Suprapubic skin (tissue), 4 donors: ENCODE measurements around the gene NUP62. TPM values are rescaled to one million over a fixed set of nuclear protein-coding genes. Genes with fewer than 3 reads are reported as not detected.

Source experiments
- DNase-seq, 2 donors: peaks; one replicate each; pipeline ENCODE4 v3.0.0-alpha.2; 2019; ENCODE audit warnings: low spot score in 2 of 2
- H3K27ac ChIP-seq: fragments of 200-600 bp; sonication (generic); one replicate; pipeline ENCODE4 v1.5.1; 2019
- H3K27me3 ChIP-seq: fragments of 200-600 bp; sonication (generic); one replicate; pipeline ENCODE4 v1.5.1; 2019
- H3K36me3 ChIP-seq: fragments of 200-600 bp; sonication (generic); one replicate; pipeline ENCODE4 v1.5.1; 2019
- H3K4me1 ChIP-seq: fragments of 200-600 bp; sonication (generic); one replicate; pipeline ENCODE4 v1.5.1; 2019
- H3K4me3 ChIP-seq: fragments of 200-600 bp; sonication (generic); one replicate; pipeline ENCODE4 v1.5.1; 2019; ENCODE audit warnings: mild to moderate bottlenecking
- H3K9me3 ChIP-seq: fragments of 200-600 bp; sonication (generic); one replicate; pipeline ENCODE4 v1.5.1; 2019
- CTCF ChIP-seq, 2 donors: fragments of 200-600 bp in 1 of 2; fragments of 450-650 bp in 1 of 2; sonication (generic) in 1 of 2; IDR thresholded peaks; one replicate each; pipeline ENCODE4 v1.5.1; 2016 to 2019; ENCODE audit warnings: antibody characterized with exemption in 2 of 2, mild to moderate bottlenecking in 1 of 2, moderate library complexity in 1 of 2
- EP300 ChIP-seq: sonication (generic); formaldehyde crosslinking; IDR thresholded peaks from one replicate; pipeline ENCODE4 v1.6.1; 2017; ENCODE audit warnings: antibody characterized with exemption
- POLR2A ChIP-seq, 2 donors: fragments of 450-650 bp; IDR thresholded peaks; one replicate each; pipeline ENCODE4 v1.6.1; 2017; ENCODE audit warnings: antibody characterized with exemption in 2 of 2, mild to moderate bottlenecking in 2 of 2, moderate library complexity in 2 of 2
- POLR2AphosphoS5 ChIP-seq, 3 donors: sonication (generic); formaldehyde crosslinking; IDR thresholded peaks; one replicate each; pipeline ENCODE4 v1.6.1; 2017; ENCODE audit warnings: antibody characterized with exemption in 3 of 3
- WGBS: methylation state at CpG from one replicate; pipeline ENCODE4 v1.1.5; 2018; 5-methylcytosine and 5-hydroxymethylcytosine counted together
- total RNA-seq, 4 donors: library from RNA; depleted of rRNA; stranded (reverse); fragments of >200 nt; gene quantifications; one replicate each; pipeline ENCODE4 v1.1.0, GENCODE V29; 2016

Gene NUP62
- total RNA-seq, 4 donors from 2014 or later = 40.3 to 46.2 (median 44.6) TPM

GRCh38 chr19:49859682-49860335, 69.5 kb downstream of the NUP62 start:
- DNase-seq = peak in 1 of 2 donors; percentile 60
- H3K27ac ChIP-seq = no peak overlapping the region
- H3K4me1 ChIP-seq = peaks cover 15% of the 10 kb centered on the region
- H3K9me3 ChIP-seq = no peaks in the 10 kb centered on the region
- H3K27me3 ChIP-seq = no peaks in the 10 kb centered on the region
- H3K36me3 ChIP-seq = peaks cover 90% of the 10 kb centered on the region
- WGBS = 84% methylated on average over 9 of the region's 22 CpGs
- no peak overlapping the region for H3K4me3 ChIP-seq
- TF ChIP-seq EP300 = no peak
- TF ChIP-seq CTCF (IDR thresholded peaks at IDR 0.05) = no peak
- TF ChIP-seq POLR2A (IDR thresholded peaks at IDR 0.05) = no peak
- no peak for TF ChIP-seq POLR2AphosphoS5 (IDR thresholded peaks at IDR 0.05)

- TF ChIP-seq POLR2A (IDR thresholded peaks at IDR 0.05) = no peak
- no peak for TF ChIP-seq EP300
- TF ChIP-seq CTCF (IDR thresholded peaks at IDR 0.05) = no peak
- TF ChIP-seq POLR2AphosphoS5 (IDR thresholded peaks at IDR 0.05) = no peak
- H3K9me3 ChIP-seq = no peaks in the 10 kb centered on the region
- H3K27ac ChIP-seq = no peak overlapping the region
- H3K4me3 ChIP-seq = no peak overlapping the region
- no peaks in the 10 kb centered on the region for H3K27me3 ChIP-seq
- H3K4me1 ChIP-seq = peaks cover 23% of the 10 kb centered on the region
- peak in 1 of 2 donors; percentile 62 for DNase-seq
- H3K36me3 ChIP-seq = peaks cover 84% of the 10 kb centered on the region
- WGBS = 88% methylated on average over 16 of the region's 37 CpGs
These were observed 71.0 kb downstream of the NUP62 start for GRCh38 chr19:49858088-49858985.

GRCh38 chr19:49857838-49858087, 71.5 kb downstream of the NUP62 start:
- Histone ChIP-seq H3K36me3 (peaks cover 79% of the 10 kb centered on the region), H3K27me3 (no peaks in the 10 kb centered on the region), H3K4me1 (peaks cover 29% of the 10 kb centered on the region), H3K4me3 (no peak overlapping the region), H3K9me3 (no peaks in the 10 kb centered on the region), H3K27ac (no peak overlapping the region)
- 100% methylated on average over 1 of the region's 5 CpGs for WGBS
- TF ChIP-seq CTCF (IDR thresholded peaks at IDR 0.05) = no peak
- TF ChIP-seq POLR2AphosphoS5 (IDR thresholded peaks at IDR 0.05) = no peak
- no peak for TF ChIP-seq POLR2A (IDR thresholded peaks at IDR 0.05)
- no peak for TF ChIP-seq EP300
- peak in 1 of 2 donors; percentile 56 for DNase-seq

- Histone ChIP-seq H3K9me3 (no peaks in the 10 kb centered on the region), H3K36me3 (peaks cover 75% of the 10 kb centered on the region), H3K4me3 (no peak overlapping the region), H3K27me3 (no peaks in the 10 kb centered on the region), H3K27ac (no peak overlapping the region), H3K4me1 (peaks cover 34% of the 10 kb centered on the region)
- 94% methylated on average over 14 of the region's 26 CpGs for WGBS
- TF ChIP-seq CTCF (IDR thresholded peaks at IDR 0.05) (no peak), POLR2AphosphoS5 (IDR thresholded peaks at IDR 0.05) (no peak), EP300 (no peak), POLR2A (IDR thresholded peaks at IDR 0.05) (no peak)
- DNase-seq = peak in 1 of 2 donors; percentile 61
These were observed 72.1 kb downstream of the NUP62 start for GRCh38 chr19:49857061-49857837.

Other genes with a start within 250 kb of the NUP62 start
- 1 to 10 TPM; 1.8 to 7.6 (median 4.1) TPM for gene ADM5, start 239.9 kb downstream of the NUP62 start, total RNA-seq
- gene CPT1C, start 238.4 kb downstream of the NUP62 start, total RNA-seq = 1 to 10 TPM in 1 of 4 donors, under 1 TPM in 3; 0.57 to 1.2 (median 0.92) TPM
- 1 to 10 TPM in 2 of 4 donors, not detected in 2; 1.7 to 2.5 TPM for gene TSKS, start 166.2 kb downstream of the NUP62 start, total RNA-seq
- 100 to 1,000 TPM in 1 of 4 donors, 10 to 100 TPM in 3; 78.1 to 101 (median 93.4) TPM for gene AP2A1, start 162.5 kb downstream of the NUP62 start, total RNA-seq
- gene FUZ, start 116.2 kb downstream of the NUP62 start, total RNA-seq = 10 to 100 TPM in 3 of 4 donors, 1 to 10 TPM in 1; 9.4 to 24.2 (median 14.4) TPM
- gene MED25, start 111.2 kb downstream of the NUP62 start, total RNA-seq = 10 to 100 TPM; 32.2 to 60.3 (median 40.8) TPM
- 100 to 1,000 TPM in 1 of 4 donors, 10 to 100 TPM in 3; 82.2 to 147 (median 91.2) TPM for gene PTOV1, start 78.3 kb downstream of the NUP62 start, total RNA-seq
- 10 to 100 TPM; 26.0 to 53.3 (median 40.5) TPM for gene PNKP, start 61.9 kb downstream of the NUP62 start, total RNA-seq
- gene AKT1S1, start 52.1 kb downstream of the NUP62 start, total RNA-seq = 10 to 100 TPM; 19.3 to 25.1 (median 20.0) TPM
- gene TBC1D17, start 51.8 kb downstream of the NUP62 start, total RNA-seq = 10 to 100 TPM; 40.5 to 93.4 (median 59.4) TPM
- gene IL4I1, start 32.6 kb downstream of the NUP62 start, total RNA-seq = under 1 TPM in 1 of 4 donors, not detected in 3; 0.89 TPM
- 1 to 10 TPM; 4.5 to 9.1 (median 6.7) TPM for gene ATF5, start 299 bp downstream of the NUP62 start, total RNA-seq
- gene SIGLEC11, start 31.7 kb upstream of the NUP62 start, total RNA-seq = under 1 TPM in 1 of 4 donors, not detected in 3; 0.30 TPM
- 10 to 100 TPM; 21.8 to 53.6 (median 35.8) TPM for gene VRK3, start 95.9 kb upstream of the NUP62 start, total RNA-seq
- 10 to 100 TPM in 2 of 4 donors, 1 to 10 TPM in 2; 8.5 to 18.5 (median 12.2) TPM for gene ZNF473, start 96.5 kb upstream of the NUP62 start, total RNA-seq
- not detected for gene IZUMO2, start 233.8 kb upstream of the NUP62 start, total RNA-seq